Neural cell (in vitro differentiated cells): ENCODE results near the gene RPL39L. TPM values are rescaled to one million over a fixed set of nuclear protein-coding genes. Genes with fewer than 3 reads are reported as not detected.

Experiments
- H2AFZ ChIP-seq: fragments of 200-600, 300-800 bp; sonication (generic), shearing (Covaris generic); 2 replicates; pipeline ENCODE4 v1.6.0; 2014; ENCODE audit warnings: low read depth, mild to moderate bottlenecking, antibody characterized with exemption, low read length, moderate library complexity
- H3F3A ChIP-seq: fragments of 200-600 bp; shearing (Covaris generic); 2 replicates; pipeline ENCODE4 v1.6.1; 2016; ENCODE audit warnings: mild to moderate bottlenecking, moderate library complexity, mixed read lengths, antibody characterized with exemption, low read length; ENCODE audit not compliant: insufficient read depth, poor library complexity, severe bottlenecking
- H3K27ac ChIP-seq: fragments of 200-600, 300-800 bp; sonication (generic), shearing (Covaris generic); 2 replicates; pipeline ENCODE4 v1.5.1; 2014; ENCODE audit warnings: mild to moderate bottlenecking, low read length, moderate library complexity
- H3K27me3 ChIP-seq: fragments of 300-800, 200-600 bp; sonication (generic), shearing (Covaris generic); 2 replicates; pipeline ENCODE4 v1.6.0; 2014; ENCODE audit warnings: mild to moderate bottlenecking, low read depth, low read length, moderate library complexity; ENCODE audit not compliant: insufficient read depth
- H3K36me3 ChIP-seq: fragments of 300-800, 200-600 bp; sonication (generic), shearing (Covaris generic); 2 replicates; pipeline ENCODE4 v1.5.1; 2014; ENCODE audit warnings: mild to moderate bottlenecking, antibody characterized with exemption, low read length, moderate library complexity; ENCODE audit not compliant: insufficient read depth
- H3K4me2 ChIP-seq: fragments of 300-800, 200-600 bp; sonication (generic), shearing (Covaris generic); 2 replicates; pipeline ENCODE4 v1.6.0; 2014; ENCODE audit warnings: mild to moderate bottlenecking, low read length
- H3K4me3 ChIP-seq: fragments of 300-800, 200-600 bp; sonication (generic), shearing (Covaris generic); 2 replicates; pipeline ENCODE4 v1.5.1; 2014; ENCODE audit warnings: mild to moderate bottlenecking, low read length, moderate library complexity
- H3K79me2 ChIP-seq: fragments of 200-600 bp; shearing (Covaris generic); replicated peaks from 2 replicates; pipeline ENCODE4 v1.6.0; 2014; ENCODE audit warnings: mild to moderate bottlenecking, low read length, moderate library complexity; ENCODE audit not compliant: insufficient read depth
- H3K9ac ChIP-seq: fragments of 300-800, 200-600 bp; sonication (generic), shearing (Covaris generic); 2 replicates; pipeline ENCODE4 v1.6.1; 2016; ENCODE audit warnings: mild to moderate bottlenecking, low read length, mixed read lengths
- H3K9me2 ChIP-seq: fragments of 200-600 bp; shearing (Covaris generic); 2 replicates; pipeline ENCODE4 v1.6.1; 2016; ENCODE audit warnings: mild to moderate bottlenecking, low read length, mixed read lengths; ENCODE audit not compliant: insufficient read depth
- H3K9me3 ChIP-seq: fragments of 200-600, 300-800 bp; sonication (generic), shearing (Covaris generic); 2 replicates; pipeline ENCODE4 v1.6.1; 2016; ENCODE audit warnings: mild to moderate bottlenecking, mixed run types, low read length, moderate library complexity, mixed read lengths
- H4K20me1 ChIP-seq: fragments of 200-600 bp; shearing (Covaris generic); 2 replicates; pipeline ENCODE4 v1.6.1; 2016; ENCODE audit warnings: mild to moderate bottlenecking, mixed run types; ENCODE audit not compliant: insufficient read depth
- CTCF ChIP-seq: fragments of 450-650 bp; IDR thresholded peaks from 2 replicates; pipeline ENCODE4 v1.5.1; 2014; ENCODE audit warnings: antibody characterized with exemption, mild to moderate bottlenecking, moderate library complexity; ENCODE audit not compliant: poor library complexity, severe bottlenecking
- EP300 ChIP-seq: fragments of 450-650 bp; conservative IDR thresholded peaks from 2 replicates; pipeline ENCODE4 v1.6.1; 2014; ENCODE audit warnings: antibody characterized with exemption, mild to moderate bottlenecking, moderate library complexity; ENCODE audit not compliant: poor library complexity, severe bottlenecking
- EZH2 ChIP-seq: fragments of 200-600, 300-800 bp; shearing (Covaris generic), sonication (generic); IDR thresholded peaks from 2 replicates; pipeline ENCODE4 v1.6.1; 2014; ENCODE audit warnings: antibody characterized with exemption, low read length, borderline replicate concordance, mild to moderate bottlenecking; ENCODE audit not compliant: insufficient read depth, poor library complexity, severe bottlenecking
- MXI1 ChIP-seq: fragments of 450-650 bp; conservative IDR thresholded peaks from 2 replicates; pipeline ENCODE4 v1.6.1; 2014; ENCODE audit warnings: antibody characterized with exemption, mild to moderate bottlenecking; ENCODE audit not compliant: poor library complexity, severe bottlenecking
- POLR2AphosphoS5 ChIP-seq: IDR thresholded peaks from 2 replicates; pipeline ENCODE4 v1.6.1; 2012
- RAD21 ChIP-seq: fragments of 450-650 bp; conservative IDR thresholded peaks from 2 replicates; pipeline ENCODE4 v1.6.1; 2014; ENCODE audit warnings: antibody characterized with exemption, mild to moderate bottlenecking, moderate library complexity
- REST ChIP-seq: IDR thresholded peaks from 2 replicates; pipeline ENCODE4 v1.6.1; 2012; ENCODE audit warnings: borderline replicate concordance
- SMC3 ChIP-seq: fragments of 450-650 bp; conservative IDR thresholded peaks from 2 replicates; pipeline ENCODE4 v1.6.1; 2014; ENCODE audit warnings: antibody characterized with exemption, mild to moderate bottlenecking, moderate library complexity; ENCODE audit not compliant: poor library complexity
- TAF1 ChIP-seq: IDR thresholded peaks from 2 replicates; pipeline ENCODE4 v1.6.1; 2012; ENCODE audit warnings: low read depth
- polyA plus RNA-seq: library from polyadenylated mRNA; depleted of rRNA; stranded (reverse); fragments of >200 nt; gene quantifications from 2 replicates; pipeline ENCODE4 v1.2.3, GENCODE V29; 2014

The RPL39L gene
- polyA plus RNA-seq, 1 donor from 2014 or later: 19.9 TPM

DNA sequence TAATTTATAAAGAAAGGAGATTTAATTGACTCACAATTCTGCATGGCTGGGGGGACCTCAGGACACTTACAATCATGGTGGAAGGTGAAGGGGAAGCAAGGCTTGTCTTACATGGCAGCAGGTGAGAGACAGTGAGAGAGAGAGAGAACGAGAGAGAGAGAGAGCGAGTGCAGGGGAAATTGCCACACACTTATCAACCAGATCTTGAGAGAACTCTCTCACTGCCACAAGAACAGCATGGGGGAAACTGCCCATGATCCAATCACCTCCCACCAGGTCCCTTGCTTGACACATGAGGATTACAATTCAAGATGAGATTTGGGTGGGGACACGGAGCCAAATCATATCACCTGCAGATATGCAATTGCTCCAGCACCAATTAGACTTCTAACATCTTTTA, 7.1 kb upstream of the RPL39L start:
- Histone ChIP-seq H3K27me3 (no peaks in the 10 kb centered on the region), H3K9ac (no peak overlapping the region), H3K4me2 (no peak overlapping the region), H3K4me3 (no peak overlapping the region), H3K9me3 (no peaks in the 10 kb centered on the region), H3K79me2 (no peaks in the 10 kb centered on the region), H3F3A (no peaks in the 10 kb centered on the region), H3K36me3 (no peaks in the 10 kb centered on the region), H2AFZ (no peak overlapping the region), H3K27ac (no peak overlapping the region), H4K20me1 (no peaks in the 10 kb centered on the region), H3K9me2 (no peaks in the 10 kb centered on the region)
- TF ChIP-seq RAD21: no peak
- no peak for TF ChIP-seq REST
- no peak for TF ChIP-seq EP300
- TF ChIP-seq CTCF: no peak
- TF ChIP-seq POLR2AphosphoS5: no peak
- TF ChIP-seq EZH2: no peak
- no peak for TF ChIP-seq MXI1

DNA sequence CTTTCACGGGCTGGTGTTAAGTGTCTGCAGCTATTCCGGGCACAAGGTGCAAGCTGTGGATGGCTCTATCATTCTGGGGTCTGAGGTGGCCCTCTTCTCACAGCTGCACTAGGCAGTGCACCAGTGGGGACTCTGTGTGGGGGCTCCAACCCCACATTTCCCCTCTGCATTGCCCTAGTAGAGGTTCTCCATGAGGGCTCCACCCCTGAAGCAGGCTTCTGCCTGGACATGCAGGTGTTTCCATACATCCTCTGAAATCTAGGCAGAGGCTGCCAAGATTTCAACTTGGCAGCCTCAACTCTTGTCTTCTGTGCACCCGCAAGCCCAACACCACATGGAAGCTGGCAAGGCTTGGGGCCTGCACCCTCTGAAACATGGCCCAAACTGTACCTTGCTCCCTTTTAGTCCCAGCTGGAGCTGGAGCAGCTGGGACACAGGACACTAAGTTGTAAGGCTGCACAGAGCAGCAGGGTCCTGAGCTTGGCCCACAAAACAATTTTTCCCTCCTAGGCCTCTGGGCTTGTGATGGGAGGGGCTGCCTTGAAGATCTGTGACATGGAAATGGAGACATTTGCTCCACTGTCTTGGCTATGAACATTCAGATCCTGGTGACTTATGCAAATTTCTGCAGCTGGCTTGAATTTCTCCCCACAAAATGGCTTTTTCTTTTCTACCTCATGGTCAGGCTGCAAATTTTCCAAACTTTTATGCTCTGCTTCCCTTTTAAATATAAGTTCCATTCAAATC, 6.0 kb upstream of the RPL39L start:
- Histone ChIP-seq H3K9me2 (no peaks in the 10 kb centered on the region), H3F3A (no peaks in the 10 kb centered on the region), H3K27me3 (no peaks in the 10 kb centered on the region), H3K9me3 (no peaks in the 10 kb centered on the region), H3K27ac (no peak overlapping the region), H3K4me2 (no peak overlapping the region), H2AFZ (no peak overlapping the region), H3K79me2 (no peaks in the 10 kb centered on the region), H3K4me3 (no peak overlapping the region), H4K20me1 (no peaks in the 10 kb centered on the region), H3K9ac (no peak overlapping the region), H3K36me3 (no peaks in the 10 kb centered on the region)
- TF ChIP-seq EP300 (no peak), RAD21 (no peak), REST (no peak), MXI1 (no peak), TAF1 (no peak), POLR2AphosphoS5 (no peak), EZH2 (no peak), SMC3 (no peak), CTCF (no peak)
